T-helper 17 cell (primary cell): ENCODE data around the gene HNRNPDL. TPM values are rescaled to one million over a fixed set of nuclear protein-coding genes. Genes with fewer than 3 reads are reported as not detected.

Experiments
- total RNA-seq, 4 donors: library from RNA in 2 of 4; stranded (reverse) in 2 of 4; gene quantifications; one replicate each; pipeline ENCODE4 v1.2.3 and lab custom pipeline; 2022 to 2026

Gene HNRNPDL
- total RNA-seq, 2 donors from 2014 or later, result 339 to 360 TPM

Other genes starting within 250 kb of the HNRNPDL start
- gene HNRNPD, start 56.5 kb downstream of the HNRNPDL start, total RNA-seq, result 100 to 1,000 TPM; 212 to 226 TPM
- 10 to 100 TPM; 18.3 to 22.4 TPM for gene ENOPH1, start 128 bp upstream of the HNRNPDL start, total RNA-seq
- under 1 TPM; 0.15 to 0.37 TPM for gene TMEM150C, start 131.5 kb upstream of the HNRNPDL start, total RNA-seq